ENCODE measurements around the gene FERMT3. TPM values are rescaled to one million over a fixed set of nuclear protein-coding genes. Genes with fewer than 3 reads are reported as not detected.

The FERMT3 gene
- total and polyA plus RNA-seq, 4 donors, result 3.4 to 47.2 (median 9.7) TPM

DNA sequence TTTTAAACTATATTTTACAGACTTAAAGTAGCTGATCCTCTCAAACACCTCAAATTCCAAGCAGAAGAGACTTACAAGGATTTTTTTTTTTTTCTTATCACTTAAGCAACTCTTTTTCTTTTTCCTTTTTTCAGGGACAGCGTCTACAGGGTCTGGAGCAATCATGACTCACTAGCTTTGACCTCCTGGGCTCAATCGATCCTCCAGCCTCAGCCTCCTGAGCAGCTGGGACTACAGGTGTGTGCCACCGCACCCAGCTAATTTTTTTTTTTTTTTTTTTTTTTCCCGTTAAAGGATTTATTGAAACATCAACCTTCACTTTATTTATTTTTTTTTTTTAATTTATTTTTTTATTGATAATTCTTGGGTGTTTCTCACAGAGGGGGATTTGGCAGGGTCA, 36.1 kb upstream of the FERMT3 start:
- H3K27ac ChIP-seq (ENCODE audit: low read depth in 1 of 2, low read length in 2 of 2), result no peak overlapping the region
- H3K27me3 ChIP-seq (ENCODE audit: control insufficient read depth in 4 of 4, insufficient read depth in 4 of 4, low read length in 3 of 4), result no peaks in the 10 kb centered on the region
- no peaks in the 10 kb centered on the region for H3K9me3 ChIP-seq (ENCODE audit: control insufficient read depth in 4 of 4, low read length in 3 of 4)
- 96% methylated on average over 4 of the region's 4 CpGs for WGBS
- H3K4me3 ChIP-seq (ENCODE audit: low read depth in 1 of 3, low read length in 3 of 3), result no peak overlapping the region
- H3K9ac ChIP-seq (ENCODE audit: low read depth in 1 of 2, low read length in 2 of 2), result no peak overlapping the region
- H3K4me1 ChIP-seq (ENCODE audit: control insufficient read depth in 4 of 4, insufficient read depth in 4 of 4, low read length in 3 of 4), result peaks cover 0 to 4% (median 1%) of the 10 kb centered on the region in 4 donors
- DNase-seq (ENCODE audit: low spot score), result no peak
- TF ChIP-seq JUND (IDR thresholded peaks at IDR 0.05), result no peak
- TF ChIP-seq TAF1 (conservative IDR thresholded peaks at IDR 0.05), result no peak
- TF ChIP-seq, protein P1, sequence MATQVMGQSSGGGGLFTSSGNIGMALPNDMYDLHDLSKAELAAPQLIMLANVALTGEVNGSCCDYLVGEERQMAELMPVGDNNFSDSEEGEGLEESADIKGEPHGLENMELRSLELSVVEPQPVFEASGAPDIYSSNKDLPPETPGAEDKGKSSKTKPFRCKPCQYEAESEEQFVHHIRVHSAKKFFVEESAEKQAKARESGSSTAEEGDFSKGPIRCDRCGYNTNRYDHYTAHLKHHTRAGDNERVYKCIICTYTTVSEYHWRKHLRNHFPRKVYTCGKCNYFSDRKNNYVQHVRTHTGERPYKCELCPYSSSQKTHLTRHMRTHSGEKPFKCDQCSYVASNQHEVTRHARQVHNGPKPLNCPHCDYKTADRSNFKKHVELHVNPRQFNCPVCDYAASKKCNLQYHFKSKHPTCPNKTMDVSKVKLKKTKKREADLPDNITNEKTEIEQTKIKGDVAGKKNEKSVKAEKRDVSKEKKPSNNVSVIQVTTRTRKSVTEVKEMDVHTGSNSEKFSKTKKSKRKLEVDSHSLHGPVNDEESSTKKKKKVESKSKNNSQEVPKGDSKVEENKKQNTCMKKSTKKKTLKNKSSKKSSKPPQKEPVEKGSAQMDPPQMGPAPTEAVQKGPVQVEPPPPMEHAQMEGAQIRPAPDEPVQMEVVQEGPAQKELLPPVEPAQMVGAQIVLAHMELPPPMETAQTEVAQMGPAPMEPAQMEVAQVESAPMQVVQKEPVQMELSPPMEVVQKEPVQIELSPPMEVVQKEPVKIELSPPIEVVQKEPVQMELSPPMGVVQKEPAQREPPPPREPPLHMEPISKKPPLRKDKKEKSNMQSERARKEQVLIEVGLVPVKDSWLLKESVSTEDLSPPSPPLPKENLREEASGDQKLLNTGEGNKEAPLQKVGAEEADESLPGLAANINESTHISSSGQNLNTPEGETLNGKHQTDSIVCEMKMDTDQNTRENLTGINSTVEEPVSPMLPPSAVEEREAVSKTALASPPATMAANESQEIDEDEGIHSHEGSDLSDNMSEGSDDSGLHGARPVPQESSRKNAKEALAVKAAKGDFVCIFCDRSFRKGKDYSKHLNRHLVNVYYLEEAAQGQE (IDR thresholded peaks at IDR 0.05), result no peak
- TF ChIP-seq SP1 (IDR thresholded peaks at IDR 0.05), result no peak
- TF ChIP-seq FOXA1 (IDR thresholded peaks at IDR 0.05), result no peak
- no peak for TF ChIP-seq NR2F2 (IDR thresholded peaks at IDR 0.05)
- TF ChIP-seq, protein P2, sequence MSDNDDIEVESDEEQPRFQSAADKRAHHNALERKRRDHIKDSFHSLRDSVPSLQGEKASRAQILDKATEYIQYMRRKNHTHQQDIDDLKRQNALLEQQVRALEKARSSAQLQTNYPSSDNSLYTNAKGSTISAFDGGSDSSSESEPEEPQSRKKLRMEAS (IDR thresholded peaks at IDR 0.05), result no peak
- no peak for TF ChIP-seq HNF4A (conservative IDR thresholded peaks at IDR 0.05)
- no peak for TF ChIP-seq FOXA2 (IDR thresholded peaks at IDR 0.05)
- TF ChIP-seq EGR1 (IDR thresholded peaks at IDR 0.05; ENCODE audit: low read depth in 2 of 2), result no peak
- TF ChIP-seq, protein P3, sequence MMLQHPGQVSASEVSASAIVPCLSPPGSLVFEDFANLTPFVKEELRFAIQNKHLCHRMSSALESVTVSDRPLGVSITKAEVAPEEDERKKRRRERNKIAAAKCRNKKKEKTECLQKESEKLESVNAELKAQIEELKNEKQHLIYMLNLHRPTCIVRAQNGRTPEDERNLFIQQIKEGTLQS (IDR thresholded peaks at IDR 0.05), result no peak
- no peak for TF ChIP-seq YY1 (IDR thresholded peaks at IDR 0.05)
- TF ChIP-seq RXRA (IDR thresholded peaks at IDR 0.05), result no peak
- no peaks in the 10 kb centered on the region for H3K36me3 ChIP-seq (ENCODE audit: control insufficient read depth in 4 of 4, insufficient read depth in 3 of 4, low read depth in 1 of 4, low read length in 3 of 4)

DNA sequence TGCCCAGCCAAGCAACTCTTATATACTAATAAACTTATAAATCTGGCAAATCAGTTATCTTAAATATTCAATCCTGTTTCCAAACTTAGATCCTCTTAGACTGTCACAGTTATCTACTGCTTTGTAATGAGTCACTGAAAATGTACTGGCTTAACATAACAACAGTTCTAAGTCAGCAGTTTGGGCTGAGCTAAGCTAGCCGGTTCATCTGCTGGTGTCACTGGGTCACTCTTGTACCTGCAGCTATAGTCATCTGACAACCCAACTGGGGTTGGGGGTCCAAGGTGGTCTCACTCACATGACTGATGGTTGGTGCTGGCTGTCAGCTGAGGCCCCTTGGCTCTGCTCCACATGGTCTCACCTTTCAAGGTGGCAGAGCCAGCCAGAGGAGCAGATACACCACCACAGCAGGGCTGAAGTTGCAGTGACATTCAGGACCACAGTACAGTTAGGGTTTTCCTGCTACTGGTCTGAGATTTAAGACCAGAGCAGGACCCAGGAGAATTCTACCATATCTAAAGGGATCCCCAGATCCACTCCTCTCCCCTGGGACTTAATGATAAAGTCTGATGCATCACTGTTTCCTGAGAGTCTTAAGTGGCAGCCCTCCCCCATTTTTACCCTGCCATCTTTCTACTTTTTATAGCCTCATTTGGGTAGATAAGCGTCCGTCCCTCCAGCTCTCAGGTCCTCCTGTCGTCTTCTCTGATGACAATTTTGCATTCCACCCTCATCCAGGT, 32.7 kb upstream of the FERMT3 start:
- Histone ChIP-seq H3K4me1 (ENCODE audit: control insufficient read depth in 4 of 4, insufficient read depth in 4 of 4, low read length in 3 of 4) (no peaks in the 10 kb centered on the region), H3K27me3 (ENCODE audit: control insufficient read depth in 4 of 4, insufficient read depth in 4 of 4, low read length in 3 of 4) (no peaks in the 10 kb centered on the region), H3K9me3 (ENCODE audit: control insufficient read depth in 4 of 4, low read length in 3 of 4) (no peaks in the 10 kb centered on the region), H3K27ac (ENCODE audit: low read depth in 1 of 2, low read length in 2 of 2) (no peak overlapping the region), H3K36me3 (ENCODE audit: control insufficient read depth in 4 of 4, insufficient read depth in 3 of 4, low read depth in 1 of 4, low read length in 3 of 4) (no peaks in the 10 kb centered on the region), H3K9ac (ENCODE audit: low read depth in 1 of 2, low read length in 2 of 2) (no peak overlapping the region), H3K4me3 (ENCODE audit: low read depth in 1 of 3, low read length in 3 of 3) (no peak overlapping the region)
- WGBS, result 93% methylated on average over 4 of the region's 4 CpGs
- no peak for DNase-seq (ENCODE audit: low spot score)
- TF ChIP-seq HNF4G (IDR thresholded peaks at IDR 0.05) (no peak), YY1 (IDR thresholded peaks at IDR 0.05) (no peak), FOXA1 (IDR thresholded peaks at IDR 0.05) (no peak), HNF4A (conservative IDR thresholded peaks at IDR 0.05) (no peak), GABPA (IDR thresholded peaks at IDR 0.05 in 1 of 2, conservative IDR thresholded peaks at IDR 0.05 in 1 of 2) (no peak), SP1 (IDR thresholded peaks at IDR 0.05) (no peak), NR2F2 (IDR thresholded peaks at IDR 0.05) (no peak), JUND (IDR thresholded peaks at IDR 0.05) (no peak), EGR1 (IDR thresholded peaks at IDR 0.05; ENCODE audit: low read depth in 2 of 2) (no peak), RXRA (IDR thresholded peaks at IDR 0.05) (no peak), FOXA2 (IDR thresholded peaks at IDR 0.05) (no peak), RAD21 (IDR thresholded peaks at IDR 0.05) (no peak), TAF1 (conservative IDR thresholded peaks at IDR 0.05) (no peak)
- TF ChIP-seq, protein P4, sequence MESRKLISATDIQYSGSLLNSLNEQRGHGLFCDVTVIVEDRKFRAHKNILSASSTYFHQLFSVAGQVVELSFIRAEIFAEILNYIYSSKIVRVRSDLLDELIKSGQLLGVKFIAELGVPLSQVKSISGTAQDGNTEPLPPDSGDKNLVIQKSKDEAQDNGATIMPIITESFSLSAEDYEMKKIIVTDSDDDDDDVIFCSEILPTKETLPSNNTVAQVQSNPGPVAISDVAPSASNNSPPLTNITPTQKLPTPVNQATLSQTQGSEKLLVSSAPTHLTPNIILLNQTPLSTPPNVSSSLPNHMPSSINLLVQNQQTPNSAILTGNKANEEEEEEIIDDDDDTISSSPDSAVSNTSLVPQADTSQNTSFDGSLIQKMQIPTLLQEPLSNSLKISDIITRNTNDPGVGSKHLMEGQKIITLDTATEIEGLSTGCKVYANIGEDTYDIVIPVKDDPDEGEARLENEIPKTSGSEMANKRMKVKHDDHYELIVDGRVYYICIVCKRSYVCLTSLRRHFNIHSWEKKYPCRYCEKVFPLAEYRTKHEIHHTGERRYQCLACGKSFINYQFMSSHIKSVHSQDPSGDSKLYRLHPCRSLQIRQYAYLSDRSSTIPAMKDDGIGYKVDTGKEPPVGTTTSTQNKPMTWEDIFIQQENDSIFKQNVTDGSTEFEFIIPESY (IDR thresholded peaks at IDR 0.05), result no peak
- TF ChIP-seq, protein P5, sequence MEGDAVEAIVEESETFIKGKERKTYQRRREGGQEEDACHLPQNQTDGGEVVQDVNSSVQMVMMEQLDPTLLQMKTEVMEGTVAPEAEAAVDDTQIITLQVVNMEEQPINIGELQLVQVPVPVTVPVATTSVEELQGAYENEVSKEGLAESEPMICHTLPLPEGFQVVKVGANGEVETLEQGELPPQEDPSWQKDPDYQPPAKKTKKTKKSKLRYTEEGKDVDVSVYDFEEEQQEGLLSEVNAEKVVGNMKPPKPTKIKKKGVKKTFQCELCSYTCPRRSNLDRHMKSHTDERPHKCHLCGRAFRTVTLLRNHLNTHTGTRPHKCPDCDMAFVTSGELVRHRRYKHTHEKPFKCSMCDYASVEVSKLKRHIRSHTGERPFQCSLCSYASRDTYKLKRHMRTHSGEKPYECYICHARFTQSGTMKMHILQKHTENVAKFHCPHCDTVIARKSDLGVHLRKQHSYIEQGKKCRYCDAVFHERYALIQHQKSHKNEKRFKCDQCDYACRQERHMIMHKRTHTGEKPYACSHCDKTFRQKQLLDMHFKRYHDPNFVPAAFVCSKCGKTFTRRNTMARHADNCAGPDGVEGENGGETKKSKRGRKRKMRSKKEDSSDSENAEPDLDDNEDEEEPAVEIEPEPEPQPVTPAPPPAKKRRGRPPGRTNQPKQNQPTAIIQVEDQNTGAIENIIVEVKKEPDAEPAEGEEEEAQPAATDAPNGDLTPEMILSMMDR (IDR thresholded peaks at IDR 0.05; ENCODE audit: low read depth, low read length, missing input control), result no peak
- TF ChIP-seq, protein P1 (IDR thresholded peaks at IDR 0.05), result no peak
- TF ChIP-seq, protein P3 (IDR thresholded peaks at IDR 0.05), result no peak
- TF ChIP-seq, protein P2 (IDR thresholded peaks at IDR 0.05), result no peak
